ENCODE data around the gene ELANE.
"Not testable (repeated sequence)": the region's sequence is repeated elsewhere in the genome, so short reads cannot be mapped to it uniquely, and the experiment has no call there.

The ELANE gene

DNA sequence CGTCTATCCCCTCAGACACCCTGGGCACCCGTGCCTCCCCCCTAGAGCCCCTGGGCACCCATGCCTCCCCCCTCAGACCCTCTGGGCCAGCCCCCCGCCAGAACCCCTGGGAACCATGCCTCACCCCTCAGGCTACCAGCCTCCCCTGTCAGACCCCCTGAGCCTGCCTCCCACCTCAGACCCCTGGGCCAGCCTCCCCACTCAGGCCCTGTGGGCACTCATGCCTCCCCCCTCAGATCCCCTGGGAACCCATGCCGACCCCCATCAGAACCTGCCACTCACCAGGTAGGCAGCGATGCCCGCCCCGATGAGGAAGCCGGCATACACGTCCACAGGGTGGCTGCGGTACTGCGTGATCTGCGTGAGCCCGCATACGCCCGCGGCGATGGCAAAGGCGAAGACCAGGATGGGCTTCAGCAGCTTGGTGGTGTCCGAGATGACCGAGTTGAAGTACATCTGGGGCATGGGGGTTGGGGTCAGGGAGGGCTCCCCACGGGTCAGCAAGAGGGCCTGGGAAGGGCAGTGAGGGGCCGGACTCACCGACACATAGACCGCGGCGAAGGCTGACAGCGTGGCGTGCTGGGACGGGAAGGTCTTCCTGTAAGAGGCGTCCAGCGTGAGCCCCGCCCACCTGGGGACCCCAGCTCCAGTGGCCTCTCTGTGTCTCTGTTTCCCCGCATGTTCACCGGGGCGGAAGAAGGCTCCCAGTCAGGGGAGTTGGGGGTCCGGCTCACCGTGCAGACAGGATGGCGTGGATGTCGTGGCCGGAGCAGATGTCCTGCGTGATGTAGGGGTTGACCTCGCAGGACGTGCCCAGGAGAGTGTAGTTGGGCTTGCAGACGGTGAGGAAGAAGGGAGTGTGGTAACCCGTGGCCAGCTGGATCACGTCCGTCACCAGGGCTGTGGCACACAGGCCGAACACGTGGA, 37.7 kb upstream of the ELANE start:
- ChIA-PET POLR2A (no interaction called here), CTCF (no interaction called here)
- TF ChIP-seq NFRKB (IDR thresholded peaks at IDR 0.05), result no peak
- no peak for TF ChIP-seq FOXK2 (IDR thresholded peaks at IDR 0.05)
- no peak for TF ChIP-seq FOXM1 (IDR thresholded peaks at IDR 0.05; ENCODE audit: borderline replicate concordance)
- no peak for TF ChIP-seq SUZ12 (IDR thresholded peaks at IDR 0.05)
- no peak for TF ChIP-seq ELF4 (IDR thresholded peaks at IDR 0.05)
- no peak for TF ChIP-seq ARNT (IDR thresholded peaks at IDR 0.05)
- TF ChIP-seq HDGF (IDR thresholded peaks at IDR 0.05; ENCODE audit: borderline replicate concordance), result no peak
- TF ChIP-seq, protein P1, sequence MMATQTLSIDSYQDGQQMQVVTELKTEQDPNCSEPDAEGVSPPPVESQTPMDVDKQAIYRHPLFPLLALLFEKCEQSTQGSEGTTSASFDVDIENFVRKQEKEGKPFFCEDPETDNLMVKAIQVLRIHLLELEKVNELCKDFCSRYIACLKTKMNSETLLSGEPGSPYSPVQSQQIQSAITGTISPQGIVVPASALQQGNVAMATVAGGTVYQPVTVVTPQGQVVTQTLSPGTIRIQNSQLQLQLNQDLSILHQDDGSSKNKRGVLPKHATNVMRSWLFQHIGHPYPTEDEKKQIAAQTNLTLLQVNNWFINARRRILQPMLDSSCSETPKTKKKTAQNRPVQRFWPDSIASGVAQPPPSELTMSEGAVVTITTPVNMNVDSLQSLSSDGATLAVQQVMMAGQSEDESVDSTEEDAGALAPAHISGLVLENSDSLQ (IDR thresholded peaks at IDR 0.05), result no peak
- TF ChIP-seq SP1 (IDR thresholded peaks at IDR 0.05), result no peak
- TF ChIP-seq ZNF384 (IDR thresholded peaks at IDR 0.05), result no peak
- TF ChIP-seq CTBP1 (IDR thresholded peaks at IDR 0.05; ENCODE audit: borderline replicate concordance), result no peak
- TF ChIP-seq FOXA1 (IDR thresholded peaks at IDR 0.05), result no peak
- TF ChIP-seq L3MBTL2 (conservative IDR thresholded peaks at IDR 0.05), result no peak
- no peak for TF ChIP-seq TARDBP (IDR thresholded peaks at IDR 0.05)
- no peak for TF ChIP-seq LEF1 (IDR thresholded peaks at IDR 0.05; ENCODE audit: borderline replicate concordance)
- no peak for TF ChIP-seq BHLHE40 (IDR thresholded peaks at IDR 0.05; ENCODE audit: borderline replicate concordance)
- no peak for DNase-seq (ENCODE audit: extremely low spot score)

DNA sequence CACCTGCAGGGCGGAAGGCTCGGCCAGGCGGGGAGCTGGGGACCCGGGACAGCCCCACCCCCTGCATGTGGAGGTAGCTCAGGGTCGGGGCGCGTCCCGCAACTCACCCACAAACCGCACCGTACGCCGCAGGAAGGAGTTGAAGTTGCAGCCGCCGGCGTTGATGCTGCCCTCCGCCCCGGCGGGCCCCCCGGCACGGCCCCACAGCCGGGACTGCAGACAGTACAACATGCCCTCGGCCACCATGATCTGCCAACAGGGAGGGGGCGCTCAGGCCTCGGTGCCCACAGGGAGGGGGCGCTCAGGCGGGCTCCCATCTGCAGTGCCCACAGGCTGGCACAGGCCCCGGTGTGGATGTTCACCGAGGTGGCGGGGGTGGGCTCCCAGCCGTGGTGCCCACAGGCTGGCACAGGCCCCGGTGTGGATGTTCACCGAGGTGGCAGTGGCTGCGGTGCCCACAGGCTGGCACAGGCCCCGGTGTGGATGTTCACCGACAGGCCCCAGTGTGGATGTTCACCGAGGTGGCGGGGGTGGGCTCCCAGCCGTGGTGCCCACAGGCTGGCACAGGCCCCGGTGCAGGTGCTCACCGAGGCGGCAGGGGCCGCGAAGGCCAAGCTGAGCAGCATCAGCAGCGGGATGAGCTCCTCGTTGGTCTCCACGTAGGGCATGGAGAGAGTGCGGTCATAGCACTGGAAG, 36.9 kb upstream of the ELANE start:
- no peak for TF ChIP-seq L3MBTL2 (conservative IDR thresholded peaks at IDR 0.05)
- no peak for TF ChIP-seq SUZ12 (IDR thresholded peaks at IDR 0.05)
- TF ChIP-seq, protein P1 (IDR thresholded peaks at IDR 0.05), result no peak
- no peak for TF ChIP-seq TARDBP (IDR thresholded peaks at IDR 0.05)
- TF ChIP-seq ZNF384 (IDR thresholded peaks at IDR 0.05), result no peak
- TF ChIP-seq FOXA1 (IDR thresholded peaks at IDR 0.05), result no peak
- TF ChIP-seq LEF1 (IDR thresholded peaks at IDR 0.05; ENCODE audit: borderline replicate concordance), result no peak
- CTCF ChIA-PET, result no interaction called here
- POLR2A ChIA-PET, result no interaction called here
- no peak for DNase-seq (ENCODE audit: extremely low spot score)

DNA sequence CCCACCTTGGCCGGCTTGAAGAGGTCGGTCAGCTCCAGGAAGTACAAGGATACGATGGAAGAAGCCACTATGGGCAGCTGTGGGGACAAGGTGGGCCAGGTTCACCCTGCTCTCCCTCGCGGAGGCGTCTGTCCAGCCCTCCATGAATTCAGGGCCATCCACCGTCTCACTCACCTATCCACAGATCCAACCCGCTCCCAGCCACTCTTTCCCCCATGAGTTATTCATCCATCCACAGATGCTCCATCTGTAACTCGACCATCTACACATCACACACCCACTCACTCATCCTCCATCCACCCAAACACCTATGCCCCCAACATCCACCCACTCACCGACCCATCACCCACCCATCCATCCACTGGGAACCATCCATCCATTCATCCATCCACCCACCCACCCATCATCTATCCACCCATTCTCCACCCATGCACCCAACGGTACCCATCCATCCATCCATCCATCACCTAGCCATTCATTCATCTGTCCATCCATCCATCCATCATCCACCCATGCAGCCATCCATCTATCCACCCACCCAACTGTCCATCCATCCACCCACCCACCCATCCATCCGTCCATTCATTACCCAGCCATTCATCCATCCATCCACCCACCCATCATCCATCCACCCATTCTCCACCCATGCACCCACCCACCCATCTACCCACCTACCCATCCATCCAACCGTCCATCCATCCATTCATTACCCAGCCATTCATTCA, 36.2 kb upstream of the ELANE start:
- ChIA-PET POLR2A (no interaction called here), CTCF (no interaction called here)
- no peak for DNase-seq (ENCODE audit: extremely low spot score)
- TF ChIP-seq SUZ12 (IDR thresholded peaks at IDR 0.05) (no peak), SP1 (IDR thresholded peaks at IDR 0.05) (no peak), TARDBP (IDR thresholded peaks at IDR 0.05) (no peak), CTBP1 (IDR thresholded peaks at IDR 0.05; ENCODE audit: borderline replicate concordance) (no peak), FOXM1 (IDR thresholded peaks at IDR 0.05; ENCODE audit: borderline replicate concordance) (no peak), ELF4 (IDR thresholded peaks at IDR 0.05) (no peak), ZNF384 (IDR thresholded peaks at IDR 0.05) (no peak), BHLHE40 (IDR thresholded peaks at IDR 0.05; ENCODE audit: borderline replicate concordance) (no peak), LEF1 (IDR thresholded peaks at IDR 0.05; ENCODE audit: borderline replicate concordance) (no peak), FOXA1 (IDR thresholded peaks at IDR 0.05) (no peak), NFRKB (IDR thresholded peaks at IDR 0.05) (no peak), FOXK2 (IDR thresholded peaks at IDR 0.05) (no peak), HDGF (IDR thresholded peaks at IDR 0.05; ENCODE audit: borderline replicate concordance) (no peak), L3MBTL2 (conservative IDR thresholded peaks at IDR 0.05) (no peak), ARNT (IDR thresholded peaks at IDR 0.05) (no peak)
- TF ChIP-seq, protein P1 (IDR thresholded peaks at IDR 0.05), result no peak

- TF ChIP-seq, protein P1 (IDR thresholded peaks at IDR 0.05), result no peak
- POLR2A ChIA-PET, result no interaction called here
- no peak for DNase-seq (ENCODE audit: extremely low spot score)
- CTCF ChIA-PET, result no interaction called here
Measured at GRCh38 chr19:816500-816857, 35.6 kb upstream of the ELANE start.

DNA sequence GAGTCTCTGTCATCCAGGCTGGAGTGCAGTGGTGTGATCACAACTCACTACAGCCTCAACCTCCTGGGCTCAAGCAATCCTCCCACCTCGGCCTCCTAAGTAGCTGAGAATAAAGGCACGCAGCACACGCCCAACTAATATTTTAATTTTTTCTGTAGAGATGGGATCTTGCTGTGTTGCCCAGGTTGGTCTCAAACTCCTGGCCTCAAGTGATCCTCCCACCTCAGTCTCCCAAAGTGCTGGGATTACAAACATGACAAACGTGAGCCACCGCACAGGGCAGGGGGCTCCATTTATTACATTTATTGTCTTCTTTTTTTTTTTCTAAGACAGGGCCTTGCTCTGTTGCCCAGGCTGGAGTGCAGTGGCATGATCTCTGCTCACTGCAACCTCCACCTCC, 31.9 kb upstream of the ELANE start:
- POLR2A ChIA-PET, result interaction anchor here (0.9 kb wide), 1 partner anchor 15 kb away, joined by 3 read pairs; no protein-coding TSS in a partner anchor
- DNase-seq (ENCODE audit: extremely low spot score); CTCF ChIA-PET: not testable (repeated sequence)
